ELF-1 (cell line): Measurements from ENCODE around the gene SH2D1A.

Source experiments
- DNase-seq: peaks from one replicate; pipeline ENCODE4 v3.0.0-alpha.2; 2016; ENCODE audit warnings: low read depth, low spot score

The SH2D1A gene

DNA sequence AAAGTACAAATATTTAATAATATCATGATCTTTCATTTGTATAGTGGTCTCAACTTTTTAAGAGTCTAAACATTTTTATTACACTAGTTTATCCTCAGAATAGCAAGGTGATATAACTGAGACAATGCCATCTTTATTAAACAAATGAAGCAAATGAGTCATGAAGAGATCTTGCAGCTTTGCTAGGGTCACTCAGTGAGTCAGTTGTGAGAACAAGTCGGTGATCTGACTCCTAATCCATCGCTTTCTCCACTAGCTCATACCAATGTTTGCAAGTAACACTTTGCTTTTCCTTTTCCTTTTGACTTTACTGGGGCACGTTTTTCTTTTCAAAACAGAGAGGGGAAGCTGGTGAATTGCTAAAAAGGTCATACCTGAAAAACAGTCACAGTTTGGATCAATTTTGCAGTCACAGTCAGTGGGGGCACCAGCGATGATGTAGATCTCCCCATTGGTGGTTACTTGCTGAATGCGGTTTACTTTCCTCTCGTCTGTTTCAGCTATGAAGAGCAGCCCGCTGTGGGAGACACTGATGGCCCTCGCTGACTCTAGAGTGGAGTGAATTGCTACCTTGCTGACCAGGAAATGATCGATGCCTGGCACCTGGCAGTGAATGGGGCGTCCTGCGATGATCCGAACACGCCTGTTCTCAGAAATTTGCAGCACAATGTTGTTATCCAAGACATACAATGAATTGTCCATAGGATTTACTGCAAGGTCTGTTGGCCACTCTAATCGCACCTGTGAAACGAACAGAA lies 75.7 kb downstream of the SH2D1A start:
- no peak for DNase-seq
